Measurements from ENCODE around the gene KDM1A. TPM values are rescaled to one million over a fixed set of nuclear protein-coding genes. Genes with fewer than 3 reads are reported as not detected.
"Not testable (repeated sequence)": the region's sequence is repeated elsewhere in the genome, so short reads cannot be mapped to it uniquely, and the experiment has no call there.

Gene KDM1A
- total and polyA plus RNA-seq, 5 donors from 2014 or later = 30.9 to 41.3 (median 37.4) TPM

DNA sequence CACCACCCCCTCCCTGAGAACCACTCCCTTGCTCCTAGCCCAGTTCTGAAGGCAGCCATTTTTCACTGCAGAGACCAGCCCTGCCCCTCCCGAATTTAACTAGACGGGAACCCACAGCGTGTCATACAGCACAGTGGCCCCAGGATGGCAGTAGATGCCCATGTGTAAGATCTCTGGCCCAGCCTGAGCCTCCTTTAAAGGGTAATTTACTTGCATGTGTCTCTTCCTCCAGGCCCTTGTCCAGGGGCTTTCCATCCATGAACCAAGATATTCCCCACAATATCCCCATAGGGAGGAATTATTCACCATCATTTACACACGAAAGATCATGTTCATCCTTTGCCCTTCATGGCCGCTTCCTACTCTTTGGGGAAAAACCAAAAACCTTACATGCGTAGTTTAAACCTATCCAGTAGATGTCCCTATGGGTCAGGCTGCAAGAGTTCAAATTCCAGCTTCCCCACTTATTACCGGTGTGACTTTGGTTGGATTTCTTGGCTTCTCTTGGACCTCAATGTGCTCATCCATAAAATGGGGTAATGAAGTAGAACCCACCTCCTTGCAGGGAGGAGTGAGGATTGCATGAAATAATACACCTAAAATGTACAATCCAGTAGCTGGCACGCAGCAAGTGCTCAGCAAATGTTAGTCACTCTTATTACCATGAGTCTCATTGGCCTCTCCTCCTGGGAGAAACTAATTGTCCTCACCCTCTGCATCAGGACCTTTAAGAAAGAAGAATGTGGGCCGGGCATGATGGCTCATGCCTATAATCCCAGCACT lies 42.6 kb upstream of the KDM1A start:
- H3K4me3 ChIP-seq (ENCODE audit: low read depth, low read length) = no peak overlapping the region
- no peak overlapping the region for H3K4me3 Mint-ChIP-seq
- no peaks in the 10 kb centered on the region for H3K9me3 ChIP-seq (ENCODE audit: control insufficient read depth in 2 of 2, low read length in 2 of 2)
- peaks cover 32% of the 10 kb centered on the region for H3K27me3 Mint-ChIP-seq
- no peak overlapping the region for H3K27ac Mint-ChIP-seq
- no peaks in the 10 kb centered on the region for H3K4me1 Mint-ChIP-seq
- DNase-seq (peak; percentile 9 to 67 (median 35)), ATAC-seq (ENCODE audit: low read depth in 2 of 2) (peak; percentile 72 to 75)
- H3K9me3 Mint-ChIP-seq = peaks cover 0 to 2% (median 0%) of the 10 kb centered on the region in 7 donors
- no peaks in the 10 kb centered on the region for H3K4me1 ChIP-seq (ENCODE audit: control insufficient read depth, insufficient read depth, low read length, poor library complexity, severe bottlenecking)
- H3K27me3 ChIP-seq (ENCODE audit: control insufficient read depth, insufficient read depth, low read length) = peaks cover 7% of the 10 kb centered on the region
- H3K36me3 Mint-ChIP-seq = no peaks in the 10 kb centered on the region
- no peaks in the 10 kb centered on the region for H3K36me3 ChIP-seq (ENCODE audit: control insufficient read depth, insufficient read depth, low read length)
- H3K27ac ChIP-seq (ENCODE audit: insufficient read depth, low read length, poor library complexity, severe bottlenecking) = no peak overlapping the region

DNA sequence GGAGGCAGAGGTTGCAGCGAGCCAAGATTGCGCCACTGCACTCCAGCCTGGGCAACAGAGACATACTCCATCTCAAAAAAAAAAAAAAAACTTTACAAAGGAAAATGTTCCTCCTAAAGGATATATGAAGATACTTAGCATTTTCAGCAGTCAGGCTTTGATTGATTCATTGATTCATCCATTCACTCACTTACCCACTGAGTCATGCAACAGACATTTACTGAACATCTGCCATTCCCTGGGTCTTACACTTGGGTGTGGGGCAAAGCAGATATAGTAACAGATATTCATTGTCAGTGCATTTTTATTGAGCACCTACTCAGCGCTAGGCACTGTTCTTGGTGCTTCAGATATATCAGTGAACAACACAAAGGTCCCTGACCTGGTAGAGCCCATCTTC lies 41.0 kb upstream of the KDM1A start:
- Histone ChIP-seq H3K4me1 (ENCODE audit: control insufficient read depth, insufficient read depth, low read length, poor library complexity, severe bottlenecking) (no peaks in the 10 kb centered on the region), H3K9me3 (ENCODE audit: control insufficient read depth in 2 of 2, low read length in 2 of 2) (no peaks in the 10 kb centered on the region), H3K4me3 (ENCODE audit: low read depth, low read length) (no peak overlapping the region), H3K36me3 (ENCODE audit: control insufficient read depth, insufficient read depth, low read length) (no peaks in the 10 kb centered on the region), H3K27ac (ENCODE audit: insufficient read depth, low read length, poor library complexity, severe bottlenecking) (no peak overlapping the region), H3K27me3 (ENCODE audit: control insufficient read depth, insufficient read depth, low read length) (peaks cover 7% of the 10 kb centered on the region)
- ATAC-seq (ENCODE audit: low read depth in 2 of 2) (no peak), DNase-seq (no peak)
- Mint-ChIP-seq H3K27ac (no peak overlapping the region), H3K4me1 (no peaks in the 10 kb centered on the region), H3K4me3 (no peak overlapping the region), H3K9me3 (peaks cover 0 to 1% (median 0%) of the 10 kb centered on the region in 7 donors), H3K36me3 (no peaks in the 10 kb centered on the region), H3K27me3 (peaks cover 29% of the 10 kb centered on the region)

DNA sequence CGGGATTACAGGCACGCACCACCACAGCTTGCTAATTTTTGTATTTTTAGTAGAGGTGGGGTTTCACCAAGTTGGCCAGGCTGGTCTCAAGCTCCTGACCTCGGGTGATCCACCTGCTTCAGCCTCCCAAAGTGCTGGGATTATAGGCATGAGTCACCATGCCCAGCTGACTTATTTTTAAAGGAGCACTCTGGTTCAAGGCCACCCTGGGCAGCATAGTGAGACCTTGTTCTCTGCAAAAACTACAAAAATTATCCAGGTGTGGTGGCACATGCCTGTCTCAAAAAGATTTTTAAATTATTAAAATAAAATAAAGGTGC lies 38.8 kb upstream of the KDM1A start:
- H3K4me3 ChIP-seq (ENCODE audit: low read depth, low read length); H3K9me3 Mint-ChIP-seq; H3K27ac ChIP-seq (ENCODE audit: insufficient read depth, low read length, poor library complexity, severe bottlenecking); H3K27me3 ChIP-seq (ENCODE audit: control insufficient read depth, insufficient read depth, low read length); H3K36me3 Mint-ChIP-seq; H3K27ac Mint-ChIP-seq; H3K4me1 ChIP-seq (ENCODE audit: control insufficient read depth, insufficient read depth, low read length, poor library complexity, severe bottlenecking); H3K36me3 ChIP-seq (ENCODE audit: control insufficient read depth, insufficient read depth, low read length); H3K9me3 ChIP-seq (ENCODE audit: control insufficient read depth in 2 of 2, low read length in 2 of 2); H3K4me1 Mint-ChIP-seq; H3K4me3 Mint-ChIP-seq; DNase-seq; ATAC-seq (ENCODE audit: low read depth in 2 of 2): not testable (repeated sequence)
- peaks cover 25% of the 10 kb centered on the region for H3K27me3 Mint-ChIP-seq

DNA sequence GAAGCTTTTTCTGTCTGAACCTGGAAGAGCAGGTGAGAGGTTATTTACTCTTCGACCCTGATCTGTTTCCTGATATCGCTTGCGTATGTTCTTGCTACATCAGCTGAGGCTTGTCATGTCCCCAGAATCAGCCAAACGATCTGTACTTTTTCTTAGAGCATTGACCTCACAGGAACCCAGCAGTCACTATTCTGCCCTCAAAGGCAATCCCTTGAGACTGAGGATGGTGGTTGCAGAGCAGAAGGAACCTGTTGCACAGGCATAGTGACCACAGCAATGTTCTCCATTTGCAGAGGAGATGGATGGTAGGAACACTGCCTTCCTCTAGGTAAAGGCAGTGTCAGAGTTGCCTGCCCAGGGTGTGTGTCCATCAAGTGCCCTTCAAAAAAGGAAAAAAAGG lies 35.3 kb upstream of the KDM1A start:
- H3K36me3 Mint-ChIP-seq = no peaks in the 10 kb centered on the region
- Histone ChIP-seq H3K9me3 (ENCODE audit: control insufficient read depth in 2 of 2, low read length in 2 of 2) (no peaks in the 10 kb centered on the region), H3K4me1 (ENCODE audit: control insufficient read depth, insufficient read depth, low read length, poor library complexity, severe bottlenecking) (no peaks in the 10 kb centered on the region), H3K27me3 (ENCODE audit: control insufficient read depth, insufficient read depth, low read length) (peaks cover 2% of the 10 kb centered on the region), H3K4me3 (ENCODE audit: low read depth, low read length) (no peak overlapping the region), H3K36me3 (ENCODE audit: control insufficient read depth, insufficient read depth, low read length) (no peaks in the 10 kb centered on the region), H3K27ac (ENCODE audit: insufficient read depth, low read length, poor library complexity, severe bottlenecking) (no peak overlapping the region)
- peaks cover 30% of the 10 kb centered on the region for H3K27me3 Mint-ChIP-seq
- H3K9me3 Mint-ChIP-seq = peaks cover 0 to 6% (median 0%) of the 10 kb centered on the region in 7 donors
- H3K27ac Mint-ChIP-seq = no peak overlapping the region
- DNase-seq (no peak), ATAC-seq (ENCODE audit: low read depth in 2 of 2) (no peak)
- no peak overlapping the region for H3K4me3 Mint-ChIP-seq
- H3K4me1 Mint-ChIP-seq = no peaks in the 10 kb centered on the region

DNA sequence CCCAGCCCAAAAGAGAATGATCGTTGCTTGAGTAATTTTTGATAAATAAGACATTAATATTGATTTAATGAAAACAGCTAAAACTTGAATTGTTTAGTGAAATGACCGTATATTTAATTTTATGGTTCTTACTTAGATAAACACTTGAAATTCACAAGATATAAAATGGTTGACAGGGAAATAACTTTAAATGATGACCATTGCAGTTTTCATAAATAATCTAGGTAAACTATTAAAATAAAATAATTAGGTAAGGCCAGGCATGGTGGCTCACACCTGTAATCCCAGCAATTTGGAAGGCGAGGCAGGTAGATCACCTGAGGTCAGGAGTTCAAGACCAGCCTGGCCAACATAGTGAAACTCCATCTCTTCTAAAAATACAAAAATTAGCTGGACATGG lies 26.9 kb upstream of the KDM1A start:
- not testable (repeated sequence) for H3K4me3 ChIP-seq (ENCODE audit: low read depth, low read length); H3K36me3 Mint-ChIP-seq; H3K9me3 Mint-ChIP-seq; H3K4me3 Mint-ChIP-seq; H3K27me3 ChIP-seq (ENCODE audit: control insufficient read depth, insufficient read depth, low read length); H3K9me3 ChIP-seq (ENCODE audit: control insufficient read depth in 2 of 2, low read length in 2 of 2); H3K27ac ChIP-seq (ENCODE audit: insufficient read depth, low read length, poor library complexity, severe bottlenecking); H3K27ac Mint-ChIP-seq; H3K4me1 Mint-ChIP-seq; ATAC-seq (ENCODE audit: low read depth in 2 of 2); DNase-seq; H3K4me1 ChIP-seq (ENCODE audit: control insufficient read depth, insufficient read depth, low read length, poor library complexity, severe bottlenecking); H3K36me3 ChIP-seq (ENCODE audit: control insufficient read depth, insufficient read depth, low read length)
- H3K27me3 Mint-ChIP-seq = peaks cover 19% of the 10 kb centered on the region

DNA sequence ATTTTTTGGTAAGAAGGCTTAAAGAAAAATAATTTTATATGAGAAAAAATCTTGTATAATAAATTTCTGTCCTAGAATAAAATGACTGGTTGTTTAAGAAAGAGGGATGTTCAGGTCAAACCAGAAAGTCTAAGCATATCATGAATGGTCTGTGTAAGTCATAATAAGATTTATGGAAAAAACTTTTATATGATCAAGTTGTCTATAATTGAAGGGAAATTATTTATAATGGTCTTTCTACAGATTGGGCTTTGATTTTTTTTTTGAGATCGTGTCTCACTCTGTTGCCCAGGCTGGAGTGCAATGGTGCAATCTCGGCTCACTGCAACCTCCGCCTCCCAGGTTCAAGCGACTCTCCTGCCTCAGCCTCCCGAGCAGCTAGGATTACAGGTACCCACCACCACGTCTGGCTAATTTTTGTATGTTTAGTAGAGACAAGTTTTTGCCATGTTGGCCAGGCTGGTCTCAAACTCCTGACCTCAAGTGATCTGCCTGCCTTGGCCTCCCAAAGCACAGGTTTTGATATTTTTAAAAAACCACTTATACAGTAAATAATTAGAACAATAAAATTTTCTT lies 26.0 kb upstream of the KDM1A start:
- not testable (repeated sequence) for H3K4me3 Mint-ChIP-seq; DNase-seq; ATAC-seq (ENCODE audit: low read depth in 2 of 2)

DNA sequence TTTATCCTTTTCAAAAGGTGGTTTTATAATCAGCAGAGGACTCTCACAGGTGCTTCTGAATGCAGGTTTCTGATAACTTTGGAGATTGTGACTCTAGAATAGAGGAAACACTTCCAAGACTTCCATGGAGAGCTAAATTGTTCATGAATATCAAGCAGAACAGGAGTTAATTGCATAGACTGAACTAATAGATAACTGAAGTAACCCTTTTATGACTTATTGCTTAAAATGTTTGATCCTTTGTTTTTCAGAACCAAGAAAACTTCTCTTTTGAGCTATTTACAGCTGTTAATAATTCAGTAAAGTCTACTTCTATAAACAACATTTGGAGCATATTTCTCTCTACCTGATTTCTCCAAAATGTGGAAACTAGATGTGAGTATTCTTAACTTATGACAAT lies 23.5 kb upstream of the KDM1A start:
- Histone ChIP-seq H3K4me1 (ENCODE audit: control insufficient read depth, insufficient read depth, low read length, poor library complexity, severe bottlenecking) (no peaks in the 10 kb centered on the region), H3K9me3 (ENCODE audit: control insufficient read depth in 2 of 2, low read length in 2 of 2) (peaks cover 8 to 9% of the 10 kb centered on the region in 2 experiments), H3K27me3 (ENCODE audit: control insufficient read depth, insufficient read depth, low read length) (no peaks in the 10 kb centered on the region), H3K4me3 (ENCODE audit: low read depth, low read length) (no peak overlapping the region), H3K27ac (ENCODE audit: insufficient read depth, low read length, poor library complexity, severe bottlenecking) (no peak overlapping the region), H3K36me3 (ENCODE audit: control insufficient read depth, insufficient read depth, low read length) (no peaks in the 10 kb centered on the region)
- H3K27me3 Mint-ChIP-seq = no peaks in the 10 kb centered on the region
- H3K9me3 Mint-ChIP-seq = peaks cover 0 to 3% (median 1%) of the 10 kb centered on the region in 7 donors
- H3K36me3 Mint-ChIP-seq = no peaks in the 10 kb centered on the region
- no peaks in the 10 kb centered on the region for H3K4me1 Mint-ChIP-seq
- DNase-seq (no peak), ATAC-seq (ENCODE audit: low read depth in 2 of 2) (no peak)
- no peak overlapping the region for H3K27ac Mint-ChIP-seq
- H3K4me3 Mint-ChIP-seq = no peak overlapping the region

More for the DNA sequence above, 26.0 kb upstream of the KDM1A start:
- not testable (repeated sequence) for H3K4me3 ChIP-seq (ENCODE audit: low read depth, low read length); H3K9me3 ChIP-seq (ENCODE audit: control insufficient read depth in 2 of 2, low read length in 2 of 2); H3K36me3 Mint-ChIP-seq; H3K4me1 Mint-ChIP-seq; H3K4me1 ChIP-seq (ENCODE audit: control insufficient read depth, insufficient read depth, low read length, poor library complexity, severe bottlenecking); H3K36me3 ChIP-seq (ENCODE audit: control insufficient read depth, insufficient read depth, low read length); H3K27me3 ChIP-seq (ENCODE audit: control insufficient read depth, insufficient read depth, low read length); H3K9me3 Mint-ChIP-seq; H3K27ac Mint-ChIP-seq; H3K27ac ChIP-seq (ENCODE audit: insufficient read depth, low read length, poor library complexity, severe bottlenecking)
- peaks cover 13% of the 10 kb centered on the region for H3K27me3 Mint-ChIP-seq

DNA sequence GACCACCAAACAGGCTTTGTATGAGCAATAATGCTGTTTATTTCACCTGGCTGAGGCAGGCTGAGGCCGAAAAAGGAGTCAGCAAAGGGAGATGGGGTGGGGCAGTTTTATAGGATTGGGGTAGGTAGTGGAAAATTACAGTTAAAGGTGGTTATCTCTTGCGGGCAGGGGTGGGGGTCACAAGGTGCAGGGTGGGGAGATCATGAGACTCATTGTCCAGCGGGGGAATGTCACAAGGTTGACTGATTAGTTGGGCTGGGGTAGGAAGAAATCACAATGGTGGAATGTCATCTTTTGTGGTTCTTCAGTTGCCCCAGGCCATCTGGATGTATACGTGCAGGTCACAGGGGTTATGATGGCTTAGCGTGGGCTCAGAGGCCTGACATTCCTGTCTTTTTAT lies 21.7 kb upstream of the KDM1A start:
- not testable (repeated sequence) for H3K4me3 Mint-ChIP-seq; H3K36me3 Mint-ChIP-seq; ATAC-seq (ENCODE audit: low read depth in 2 of 2); H3K9me3 ChIP-seq (ENCODE audit: control insufficient read depth in 2 of 2, low read length in 2 of 2); H3K27me3 Mint-ChIP-seq; H3K4me3 ChIP-seq (ENCODE audit: low read depth, low read length); H3K27ac ChIP-seq (ENCODE audit: insufficient read depth, low read length, poor library complexity, severe bottlenecking); H3K36me3 ChIP-seq (ENCODE audit: control insufficient read depth, insufficient read depth, low read length); H3K27ac Mint-ChIP-seq; H3K9me3 Mint-ChIP-seq; H3K4me1 ChIP-seq (ENCODE audit: control insufficient read depth, insufficient read depth, low read length, poor library complexity, severe bottlenecking); H3K4me1 Mint-ChIP-seq; H3K27me3 ChIP-seq (ENCODE audit: control insufficient read depth, insufficient read depth, low read length); DNase-seq
